ENCODE measurements around the gene BMP4. TPM values are rescaled to one million over a fixed set of nuclear protein-coding genes. Genes with fewer than 3 reads are reported as not detected.
A peak's percentile ranks its signal among the peaks of the same experiment; 100 is the strongest.

The BMP4 gene
- total RNA-seq, 1 experiment from 2014 or later, result 8.0 TPM

DNA sequence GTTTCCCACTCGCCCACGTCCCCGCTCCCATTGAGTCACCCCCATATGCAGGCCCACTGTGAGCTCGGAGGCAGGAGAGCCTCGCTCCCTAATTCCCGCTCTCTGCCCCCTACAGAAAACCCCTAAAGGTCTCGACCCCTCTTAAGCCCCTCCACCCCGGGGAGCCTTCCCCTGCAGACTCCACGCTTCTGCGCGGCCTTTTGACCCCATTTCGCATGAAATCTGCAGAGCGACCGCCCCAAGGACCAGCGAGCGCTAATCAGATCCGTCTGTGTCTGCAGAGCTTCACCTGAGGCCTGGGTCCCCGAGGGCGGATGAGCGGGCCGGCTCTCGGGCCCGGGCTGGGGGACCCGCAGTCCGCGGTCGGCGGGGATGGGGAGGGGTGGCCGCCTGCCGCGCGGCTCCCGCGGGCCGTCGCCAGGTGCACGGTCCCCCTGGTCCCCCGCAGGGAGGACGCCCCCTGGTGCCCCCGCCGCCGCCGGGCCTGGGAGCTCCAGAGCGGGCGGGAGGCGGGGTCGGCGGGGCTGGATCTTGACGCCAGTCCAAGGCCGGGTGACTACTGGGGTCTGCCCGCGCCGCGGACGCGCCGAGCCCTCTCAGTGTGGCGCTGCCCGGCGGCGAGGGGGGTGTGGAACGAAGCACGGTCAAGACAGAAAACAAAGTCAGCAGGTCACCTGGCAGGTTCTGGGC is 10.1 kb downstream of the BMP4 start:
- no peak for DNase-seq (ENCODE audit: low read depth)

DNA sequence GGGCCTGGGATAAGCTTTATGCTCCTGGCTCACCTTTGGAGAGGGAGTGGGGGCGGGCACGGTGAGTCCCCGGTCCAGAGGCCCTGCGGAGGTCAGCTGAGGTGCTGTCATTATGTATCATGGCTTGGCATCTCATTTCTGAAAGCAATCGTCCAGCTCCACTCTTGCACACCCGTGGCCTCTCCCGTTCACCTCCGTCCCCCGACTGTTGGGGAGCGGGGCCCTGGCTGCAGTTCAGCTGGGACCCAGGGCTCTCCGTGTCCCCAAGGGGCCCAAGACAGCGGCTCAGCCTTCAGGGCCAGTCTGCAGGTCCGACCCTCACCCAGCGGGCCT is 10.6 kb downstream of the BMP4 start:
- no peak for DNase-seq (ENCODE audit: low read depth)

DNA sequence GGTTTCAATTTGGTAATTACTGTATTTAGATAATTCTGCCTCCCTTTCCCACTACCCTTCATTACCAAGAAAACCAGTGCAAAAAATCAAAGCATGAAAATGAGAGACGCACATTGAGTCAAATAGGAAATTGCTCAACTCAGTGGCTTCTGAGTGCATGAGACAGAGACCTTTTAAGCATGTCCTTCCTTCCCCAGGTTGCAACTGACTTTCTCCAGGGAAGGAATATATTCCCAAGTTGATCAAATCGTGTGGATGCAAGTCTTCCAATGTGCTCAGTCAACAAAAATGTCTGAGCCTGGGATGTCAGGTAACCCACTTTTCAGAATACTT is 12.9 kb downstream of the BMP4 start:
- no peak for DNase-seq (ENCODE audit: low read depth)

DNA sequence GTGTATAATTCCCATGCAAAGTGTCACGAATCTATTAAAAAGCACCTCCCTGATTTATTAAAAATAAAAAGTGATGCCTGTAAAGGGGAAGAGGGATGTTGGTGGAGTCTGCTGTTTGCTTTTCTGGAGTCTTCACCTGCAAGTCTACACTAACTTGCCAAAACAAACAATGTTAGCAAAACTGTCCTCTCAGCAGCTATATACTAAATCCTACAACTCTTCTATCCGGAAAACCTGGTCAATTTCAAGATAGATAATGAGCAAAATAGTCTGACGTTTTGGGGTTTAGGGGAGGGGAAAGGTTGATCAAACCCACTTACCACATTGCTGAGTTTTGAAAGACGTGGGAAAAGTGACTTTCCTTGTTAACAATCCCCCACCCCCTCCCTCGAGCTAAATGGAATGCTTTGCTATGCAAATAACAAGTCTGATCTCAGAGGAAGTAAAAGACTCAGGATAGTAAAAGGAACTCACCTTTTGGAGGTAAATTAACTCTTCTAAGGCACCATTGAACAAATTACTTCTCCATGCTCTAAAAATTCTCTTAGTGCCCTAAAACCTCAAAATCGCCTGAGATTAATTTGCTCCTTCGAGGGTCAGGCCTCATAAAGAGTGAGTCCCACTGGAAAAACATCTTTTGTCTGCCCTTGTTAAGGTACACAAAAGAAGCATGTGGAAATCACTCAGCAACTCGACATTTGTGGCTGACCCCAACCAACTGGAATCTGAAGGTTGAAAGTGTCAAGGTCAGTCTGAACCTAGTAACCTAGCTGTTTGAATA is 13.5 kb downstream of the BMP4 start:
- DNase-seq (ENCODE audit: low read depth), result no peak

GRCh38 chr14:53938136-53938837 is 18.3 kb downstream of the BMP4 start:
- DNase-seq (ENCODE audit: low read depth), result no peak

DNA sequence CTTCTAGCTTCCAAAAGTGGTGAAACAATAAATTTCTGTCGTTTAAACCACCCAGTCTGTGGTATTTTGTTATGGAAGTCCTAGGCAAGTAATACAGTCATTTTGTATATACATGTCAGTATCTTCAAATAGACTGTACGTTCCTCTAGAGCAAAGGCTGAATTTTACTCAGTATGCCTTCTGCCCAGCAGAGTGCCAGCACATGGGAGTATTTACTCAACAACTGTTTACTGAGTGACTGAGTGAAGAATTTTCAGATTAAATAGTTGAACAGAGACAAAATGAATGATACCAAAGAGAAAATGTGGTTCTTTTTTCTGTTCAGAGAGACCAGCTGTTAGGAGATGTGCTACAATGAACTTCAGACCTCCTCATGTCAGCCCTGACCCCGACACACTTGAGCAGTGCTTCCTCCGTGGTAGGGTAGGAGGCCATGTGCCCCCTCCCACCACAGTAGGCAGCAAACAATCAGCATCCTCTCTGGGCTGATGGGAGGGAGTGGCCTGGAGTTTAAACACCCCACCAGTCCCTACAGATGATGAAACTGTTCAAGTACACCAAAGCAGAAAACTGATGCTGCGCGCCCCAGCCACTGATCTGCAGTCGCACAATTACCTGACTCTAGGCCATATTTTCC is 21.7 kb downstream of the BMP4 start:
- no peak for DNase-seq (ENCODE audit: low read depth)

- DNase-seq (ENCODE audit: low read depth), result no peak
Observed at GRCh38 chr14:53932966-53933365, 23.7 kb downstream of the BMP4 start.

GRCh38 chr14:53929871-53930715 is 26.5 kb downstream of the BMP4 start:
- no peak for DNase-seq (ENCODE audit: low read depth)

DNA sequence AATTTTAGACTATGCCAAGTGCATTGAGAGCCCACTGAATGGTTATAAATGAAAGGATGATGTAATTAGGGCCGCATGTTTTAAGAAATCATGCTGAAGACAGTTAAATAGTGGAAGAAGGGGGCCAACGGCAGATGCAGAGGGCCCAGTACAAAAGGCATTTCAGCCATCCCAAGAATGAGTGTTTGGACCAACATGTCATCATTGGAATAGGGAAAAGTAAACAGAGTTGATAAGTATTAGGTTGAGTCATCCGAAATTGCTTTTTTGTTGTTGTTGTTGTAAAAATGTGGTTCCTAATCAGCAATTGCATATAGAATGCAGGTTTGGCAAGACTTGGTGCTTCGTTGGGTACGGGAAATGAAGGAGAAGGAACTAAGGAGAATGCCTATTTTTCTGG is 29.5 kb downstream of the BMP4 start:
- peak; percentile 20 for DNase-seq (ENCODE audit: low read depth)

DNA sequence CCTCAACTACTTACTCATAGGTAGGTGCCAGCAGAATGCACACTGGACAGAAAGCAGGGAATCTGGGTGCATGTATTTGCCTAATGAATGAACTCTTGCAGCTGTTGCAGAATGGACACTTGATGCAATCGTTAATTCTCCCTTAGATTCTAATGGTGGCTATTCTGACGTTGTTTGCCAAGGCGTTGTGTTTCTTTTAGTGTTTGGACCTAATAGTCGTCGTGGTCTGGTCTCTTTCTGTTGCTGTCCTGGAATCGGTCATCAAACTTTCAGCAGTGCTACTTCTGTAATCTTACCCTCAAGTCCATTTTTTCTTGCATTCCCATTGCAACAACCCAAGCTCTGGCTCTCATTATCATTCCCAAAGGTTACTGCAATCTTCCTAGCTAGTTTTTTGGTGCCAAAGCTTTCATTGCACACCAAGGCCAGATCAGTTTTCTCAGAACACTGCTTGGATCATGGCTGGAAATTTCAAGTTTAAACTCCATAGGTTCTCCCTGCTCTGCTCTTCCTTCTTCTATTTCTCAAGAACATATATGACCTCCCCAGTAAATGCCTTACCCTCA is 31.3 kb downstream of the BMP4 start:
- no peak for DNase-seq (ENCODE audit: low read depth)

- DNase-seq (ENCODE audit: low read depth), result peak; percentile 83
Observed at GRCh38 chr14:53924753-53925152, 31.9 kb downstream of the BMP4 start.

GRCh38 chr14:53921027-53921426 is 35.6 kb downstream of the BMP4 start:
- DNase-seq (ENCODE audit: low read depth), result no peak

DNA sequence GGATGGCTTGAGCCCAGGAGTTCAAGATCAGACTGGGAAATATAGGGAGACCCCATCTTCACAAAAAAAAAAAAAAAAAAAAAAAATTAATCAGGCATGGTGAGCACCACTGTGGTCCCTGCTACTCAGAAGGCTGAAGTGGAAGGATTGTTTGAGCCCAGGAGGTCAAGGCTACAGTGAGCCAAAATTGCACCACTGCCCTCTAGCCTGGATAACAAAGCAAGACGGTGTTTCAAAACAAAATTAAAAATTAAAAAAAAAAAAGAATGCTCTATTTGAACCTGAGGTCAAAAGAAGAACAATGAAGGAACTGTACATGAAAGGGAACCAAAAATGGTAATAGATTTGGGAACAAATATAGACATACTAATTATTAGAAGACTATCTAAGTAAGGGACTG is 40.4 kb downstream of the BMP4 start:
- no peak for DNase-seq (ENCODE audit: low read depth)

GRCh38 chr14:53915364-53916014 is 41.1 kb downstream of the BMP4 start:
- no peak for DNase-seq (ENCODE audit: low read depth)

DNA sequence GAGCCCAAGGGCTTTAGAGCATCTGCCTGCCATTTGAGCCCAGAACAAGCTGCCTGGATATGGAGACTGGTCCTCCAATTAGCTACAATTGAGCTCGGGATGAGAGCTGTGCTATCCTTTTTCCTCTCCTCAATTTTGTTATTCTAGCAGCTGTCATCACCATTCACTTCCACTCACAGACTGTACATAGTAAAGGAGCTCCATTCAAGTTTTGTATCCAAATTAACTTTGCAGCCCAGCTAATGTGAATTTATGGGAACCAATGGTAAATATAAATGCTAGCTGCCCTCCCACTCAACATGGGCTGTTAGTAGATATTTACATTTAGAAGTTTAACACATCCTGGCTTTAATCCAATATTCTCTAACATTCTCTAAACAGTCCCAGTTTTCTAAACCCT is 44.6 kb downstream of the BMP4 start:
- no peak for DNase-seq (ENCODE audit: low read depth)

GRCh38 chr14:53908416-53908815 is 48.2 kb downstream of the BMP4 start:
- DNase-seq (ENCODE audit: low read depth), result no peak

DNA sequence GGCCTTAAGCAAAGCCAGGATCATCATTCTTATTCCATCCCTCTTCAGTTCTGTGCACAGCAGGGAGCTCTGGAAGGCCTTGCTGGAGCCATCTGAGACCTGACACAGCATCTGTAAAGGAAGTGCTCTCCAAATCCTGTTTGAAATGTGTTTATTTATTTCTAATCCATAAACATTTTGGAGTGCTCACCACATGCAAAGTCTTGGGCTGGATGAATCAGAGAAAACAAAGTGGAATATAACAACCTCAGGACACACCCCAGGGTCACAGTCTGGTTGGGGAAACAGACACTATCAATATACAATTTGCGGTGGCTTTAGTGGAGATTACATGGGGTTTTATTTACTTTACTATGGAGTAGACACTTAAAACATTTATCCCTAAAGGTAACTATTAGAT is 54.3 kb downstream of the BMP4 start:
- no peak for DNase-seq (ENCODE audit: low read depth)

DNA sequence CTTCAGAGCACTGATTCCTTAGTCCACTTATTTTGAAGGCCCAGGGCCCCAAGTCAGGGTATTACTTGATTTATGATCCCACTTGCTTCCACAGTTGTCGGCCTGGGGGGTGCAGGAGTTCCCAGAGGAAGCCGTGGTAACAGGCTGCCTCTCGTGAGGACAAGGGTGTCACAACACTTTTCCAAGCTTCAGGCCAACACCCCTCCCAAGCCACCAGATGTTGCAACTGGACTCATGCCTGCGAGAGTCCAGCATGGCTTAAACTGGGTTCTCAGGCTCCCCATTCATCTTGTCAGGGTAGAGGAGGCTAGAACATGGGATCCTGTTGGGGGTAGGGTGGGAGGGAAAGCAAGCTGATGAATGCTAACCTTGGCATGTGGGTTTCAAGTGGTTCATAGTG is 56.1 kb downstream of the BMP4 start:
- no peak for DNase-seq (ENCODE audit: low read depth)

All from Daoy (cell line).